ENCODE data around the gene BMP8A.
"Not testable (repeated sequence)": the region's sequence is repeated elsewhere in the genome, so short reads cannot be mapped to it uniquely, and the experiment has no call there.

Gene BMP8A

GRCh38 chr1:39522221-39522620 is 30.8 kb downstream of the BMP8A start:
- in situ Hi-C loops (cut with MboI; ENCODE audit: low pct_unique_long_range_greater_than_20kb, low sequenced_read_pairs); DNase-seq: not testable (repeated sequence)

- in situ Hi-C loops (cut with MboI; ENCODE audit: low pct_unique_long_range_greater_than_20kb, low sequenced_read_pairs) = no loop called here
- DNase-seq = no peak
These were observed 31.5 kb downstream of the BMP8A start for GRCh38 chr1:39522661-39523567.

GRCh38 chr1:39524171-39524570 is 32.7 kb downstream of the BMP8A start:
- DNase-seq = no peak
- in situ Hi-C loops (cut with MboI; ENCODE audit: low pct_unique_long_range_greater_than_20kb, low sequenced_read_pairs) = no loop called here

GRCh38 chr1:39524591-39525365 is 33.3 kb downstream of the BMP8A start:
- in situ Hi-C loops (cut with MboI; ENCODE audit: low pct_unique_long_range_greater_than_20kb, low sequenced_read_pairs) = loop anchor here (25.0 kb wide), 1 partner anchor 437 kb away; no protein-coding TSS in a partner anchor
- DNase-seq = no peak

- peak; percentile 35 for DNase-seq
- in situ Hi-C loops (cut with MboI; ENCODE audit: low pct_unique_long_range_greater_than_20kb, low sequenced_read_pairs) = loop anchor here (25.0 kb wide), 1 partner anchor 438 kb away; no protein-coding TSS in a partner anchor
These were observed 34.1 kb downstream of the BMP8A start for GRCh38 chr1:39525366-39526165.

- in situ Hi-C loops (cut with MboI; ENCODE audit: low pct_unique_long_range_greater_than_20kb, low sequenced_read_pairs) = loop anchor here (25.0 kb wide), 1 partner anchor 439 kb away; no protein-coding TSS in a partner anchor
- no peak for DNase-seq
These were observed 35.2 kb downstream of the BMP8A start for GRCh38 chr1:39526466-39527189.

GRCh38 chr1:39527190-39527579 is 35.7 kb downstream of the BMP8A start:
- in situ Hi-C loops (cut with MboI; ENCODE audit: low pct_unique_long_range_greater_than_20kb, low sequenced_read_pairs) = loop anchor here (25.0 kb wide), 1 partner anchor 440 kb away; no protein-coding TSS in a partner anchor
- DNase-seq = not testable (repeated sequence)

GRCh38 chr1:39528082-39528481 is 36.6 kb downstream of the BMP8A start:
- no peak for DNase-seq
- in situ Hi-C loops (cut with MboI; ENCODE audit: low pct_unique_long_range_greater_than_20kb, low sequenced_read_pairs) = loop anchor here (25.0 kb wide), 1 partner anchor 441 kb away; no protein-coding TSS in a partner anchor

- in situ Hi-C loops (cut with MboI; ENCODE audit: low pct_unique_long_range_greater_than_20kb, low sequenced_read_pairs) = loop anchor here (25.0 kb wide), 1 partner anchor 443 kb away; no protein-coding TSS in a partner anchor
- no peak for DNase-seq
These were observed 38.6 kb downstream of the BMP8A start for GRCh38 chr1:39529901-39530535.

- in situ Hi-C loops (cut with MboI; ENCODE audit: low pct_unique_long_range_greater_than_20kb, low sequenced_read_pairs) = loop anchor here (25.0 kb wide), 1 partner anchor 444 kb away; no protein-coding TSS in a partner anchor
- DNase-seq = no peak
These were observed 40.1 kb downstream of the BMP8A start for GRCh38 chr1:39531526-39531925.

- in situ Hi-C loops (cut with MboI; ENCODE audit: low pct_unique_long_range_greater_than_20kb, low sequenced_read_pairs) = loop anchor here (25.0 kb wide), 1 partner anchor 446 kb away; no protein-coding TSS in a partner anchor
- no peak for DNase-seq
These were observed 42.0 kb downstream of the BMP8A start for GRCh38 chr1:39533442-39533841.

GRCh38 chr1:39538531-39539251 is 47.3 kb downstream of the BMP8A start:
- DNase-seq = no peak
- in situ Hi-C loops (cut with MboI; ENCODE audit: low pct_unique_long_range_greater_than_20kb, low sequenced_read_pairs) = loop anchor here (25.0 kb wide), 1 partner anchor 451 kb away; no protein-coding TSS in a partner anchor

- in situ Hi-C loops (cut with MboI; ENCODE audit: low pct_unique_long_range_greater_than_20kb, low sequenced_read_pairs) = loop anchor here (25.0 kb wide), 1 partner anchor 452 kb away; no protein-coding TSS in a partner anchor
- DNase-seq = peak; percentile 64
These were observed 47.9 kb downstream of the BMP8A start for GRCh38 chr1:39539252-39539790.

- DNase-seq = no peak
- in situ Hi-C loops (cut with MboI; ENCODE audit: low pct_unique_long_range_greater_than_20kb, low sequenced_read_pairs) = loop anchor here (25.0 kb wide), 1 partner anchor 453 kb away; no protein-coding TSS in a partner anchor
These were observed 49.1 kb downstream of the BMP8A start for GRCh38 chr1:39540504-39541031.

GRCh38 chr1:39542924-39543323 is 51.5 kb downstream of the BMP8A start:
- DNase-seq = no peak
- in situ Hi-C loops (cut with MboI; ENCODE audit: low pct_unique_long_range_greater_than_20kb, low sequenced_read_pairs) = loop anchor here (25.0 kb wide), 1 partner anchor 456 kb away; no protein-coding TSS in a partner anchor

GRCh38 chr1:39544327-39544726 is 52.9 kb downstream of the BMP8A start:
- no peak for DNase-seq
- in situ Hi-C loops (cut with MboI; ENCODE audit: low pct_unique_long_range_greater_than_20kb, low sequenced_read_pairs) = loop anchor here (25.0 kb wide), 1 partner anchor 457 kb away; no protein-coding TSS in a partner anchor
